Spleen (tissue), 13 donors: ENCODE results near the gene ARIH2. TPM values are rescaled to one million over a fixed set of nuclear protein-coding genes. Genes with fewer than 3 reads are reported as not detected.

Experiments
- DNase-seq: peaks from one replicate; pipeline ENCODE4 v3.0.0-alpha.2; 2020
- H3K27ac ChIP-seq, 8 donors: fragments of 200-600 bp; sonication (generic) in 7 of 8; 1 replicate in 4 of 8; 2 replicates in 4 of 8; pipeline versions ENCODE4 v1.5.0 to v1.8.0; 2016 to 2021; ENCODE audit warnings: inconsistent platforms in 4 of 8, mild to moderate bottlenecking in 4 of 8, moderate library complexity in 1 of 8
- H3K27me3 ChIP-seq, 7 donors: fragments of 200-600 bp; sonication (generic) in 6 of 7; replicated peaks in 1 of 7; 1 replicate in 4 of 7; 2 replicates in 3 of 7; pipeline versions ENCODE4 v1.5.0 to v1.8.0; 2016 to 2021; ENCODE audit warnings: inconsistent platforms in 3 of 7, mild to moderate bottlenecking in 1 of 7
- H3K36me3 ChIP-seq, 6 donors: fragments of 200-600 bp; sonication (generic) in 5 of 6; 1 replicate in 4 of 6; 2 replicates in 2 of 6; pipeline versions ENCODE4 v1.5.0 to v1.8.0; 2016 to 2021; ENCODE audit warnings: inconsistent platforms in 2 of 6
- H3K4me1 ChIP-seq, 6 donors: fragments of 200-600 bp; sonication (generic) in 5 of 6; 1 replicate in 3 of 6; 2 replicates in 3 of 6; pipeline versions ENCODE4 v1.5.0 to v1.8.0; 2016 to 2021; ENCODE audit warnings: inconsistent platforms in 3 of 6
- H3K4me3 ChIP-seq, 8 donors: fragments of 200-600 bp; sonication (generic) in 7 of 8; 1 replicate in 4 of 8; 2 replicates in 4 of 8; pipeline versions ENCODE4 v1.5.0 to v1.8.0; 2016 to 2021; ENCODE audit warnings: inconsistent platforms in 4 of 8, mild to moderate bottlenecking in 4 of 8, moderate library complexity in 2 of 8
- H3K9me3 ChIP-seq, 8 donors: fragments of 200-600 bp; sonication (generic) in 7 of 8; 1 replicate in 4 of 8; 2 replicates in 4 of 8; pipeline versions ENCODE4 v1.5.0 to v1.8.0; 2016 to 2021; ENCODE audit warnings: inconsistent platforms in 4 of 8
- POLR2A ChIP-seq, 3 donors: fragments of 450-650 bp; IDR thresholded peaks; one replicate each; pipeline ENCODE4 v1.5.1; 2017; ENCODE audit warnings: antibody characterized with exemption in 3 of 3, mild to moderate bottlenecking in 1 of 3
- POLR2AphosphoS5 ChIP-seq, 3 donors: sonication (generic); formaldehyde crosslinking; IDR thresholded peaks; one replicate each; pipeline ENCODE4 v1.5.1; 2017; ENCODE audit warnings: antibody characterized with exemption in 3 of 3
- WGBS, 5 donors: extraction: QIAGEN DNeasy Blood & Tissue Kit in 3 of 5; methylation state at CpG; one replicate each; pipeline versions ENCODE4 v1.1.5 to v1.1.7; 2013 to 2018; 5-methylcytosine and 5-hydroxymethylcytosine counted together
- intact Hi-C: fragments of 100-400 bp; cut with DNase I; formaldehyde crosslinking; loops from one replicate; pipeline ENCODE4 v1.15.0; 2023; ENCODE audit warnings: low total_unique reads
- long read RNA-seq, 2 donors: transcript quantifications; one replicate each; lab custom pipeline, GENCODE V29; 2026
- polyA plus RNA-seq, 3 donors: library from polyadenylated mRNA; stranded (reverse); fragments of 200-250 nt; gene quantifications; one replicate each; pipeline ENCODE4 v1.2.1, GENCODE V29; 2013
- total RNA-seq, 7 donors: library from RNA; depleted of rRNA in 3 of 7; stranded (reverse); fragments of >200 nt in 3 of 7; fragmentation: NEBNext Ultra II Directional in 4 of 7; extraction: Animal tissue kit (Norgen Biotek cat#: 25700) in 4 of 7; gene quantifications; one replicate each; pipeline versions ENCODE4 v1.1.0 to v1.2.1, GENCODE V29; 2016 to 2021
- TF ChIP-seq, protein P1 (sequence below), 11 experiments: fragments of 200-600 bp in 7 of 11; fragments of 450-650 bp in 4 of 11; sonication (generic) in 4 of 11; IDR thresholded peaks in 8 of 11; conservative IDR thresholded peaks in 3 of 11; 1 replicate in 7 of 11; 2 replicates in 4 of 11; pipeline versions ENCODE4 v1.4.0 to v1.8.0; 2016 to 2021; ENCODE audit warnings: antibody characterized with exemption in 11 of 11, inconsistent platforms in 4 of 11, mild to moderate bottlenecking in 1 of 11
- donor health status: healthy with polysubstance abuse.
- donor health status: DM: no; HTN: no; CAD: no; lungs with moderate emphysema.
- donor health status: DM: no; HTN: no; CAD: no.
- donor health status: Bipolar disorder and iron deficiency.
- donor health status: healthy.
- donor health status: DM: no; HTN: no; CAD: no.
- donor health status: DM: yes; HTN: yes; CAD: no.

The ARIH2 gene
- total RNA-seq: 100 to 1,000 TPM in 4 of 7 donors, 10 to 100 TPM in 3; 92.3 to 112 (median 101) TPM
- polyA plus RNA-seq: 10 to 100 TPM; 25.2 to 53.3 (median 32.3) TPM
- long read RNA-seq, donor 1, full-length matches to known transcripts: 3 of 10 reads
- long read RNA-seq, donor 1, partial matches to known transcripts: 7 of 10 reads
- long read RNA-seq, donor 1, other reads (novel, unspliced or antisense): 0 of 10 reads
- long read RNA-seq, donor 2, full-length matches to known transcripts: 6 of 13 reads
- long read RNA-seq, donor 2, partial matches to known transcripts: 7 of 13 reads
- long read RNA-seq, donor 2, other reads (novel, unspliced or antisense): 0 of 13 reads

DNA sequence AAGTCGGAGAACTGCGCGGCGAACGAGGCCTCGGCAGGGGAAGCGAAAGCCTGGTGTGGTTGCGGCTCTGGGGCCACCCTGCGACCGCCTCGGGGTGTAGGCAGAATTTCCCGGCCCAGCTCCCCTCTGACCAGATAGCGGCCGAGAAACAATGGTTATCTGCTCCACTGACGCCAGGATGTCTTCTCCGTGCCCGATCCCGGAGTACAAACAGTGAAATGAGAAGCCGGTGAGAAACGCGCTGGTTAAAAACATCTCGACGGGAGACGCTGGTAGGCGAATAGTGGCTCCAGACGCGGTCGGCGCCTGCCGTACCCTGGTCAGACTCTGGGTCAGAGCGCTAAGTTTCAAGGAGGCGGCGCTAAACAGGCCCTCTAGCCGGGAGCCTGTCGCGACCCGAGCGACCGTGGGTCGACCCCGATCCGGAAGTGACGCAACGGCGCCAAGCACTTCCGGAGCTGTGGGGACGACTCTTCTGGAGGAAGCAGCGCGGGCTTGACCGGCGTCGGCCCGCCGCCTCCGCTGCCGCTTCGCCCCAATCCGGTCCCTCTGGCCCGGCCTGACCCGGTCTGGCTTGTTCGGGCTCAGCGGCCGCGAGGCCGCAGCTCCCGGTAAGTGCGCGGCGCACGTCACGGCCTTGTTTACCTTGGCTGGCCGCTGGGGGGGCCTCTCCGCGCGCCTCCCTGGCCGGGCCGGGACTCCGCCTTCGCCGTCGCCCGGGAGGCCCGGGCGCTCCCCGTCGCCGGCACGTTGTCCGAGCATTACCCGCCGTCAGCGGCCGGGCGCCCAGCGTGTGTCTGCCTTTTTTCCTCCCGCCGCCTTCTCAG lies at the start of gene ARIH2:
Gene ARIH2 (plus strand): TSS at position 455 of the 827 bp plus-strand sequence. CDS start 8,717 bp downstream, outside the sequence.
- intact Hi-C loops: no loop called here
- Histone ChIP-seq H3K27me3 (no peaks in the 10 kb centered on the region), H3K4me3 (peak within 1 kb of the TSS; percentile 73 to 98 (median 89)), H3K36me3 (peaks cover 0 to 22% (median 13%) of the 10 kb centered on the region in 6 donors), H3K4me1 (peaks cover 17 to 61% (median 38%) of the 10 kb centered on the region in 6 donors), H3K27ac (peak within 1 kb of the TSS; percentile 89 to 100 (median 99)), H3K9me3 (no peaks in the 10 kb centered on the region)
- peak in 1 of 3 donors; percentile 67 for TF ChIP-seq POLR2A (IDR thresholded peaks at IDR 0.05)
- peak; percentile 92 to 96 (median 93) for TF ChIP-seq POLR2AphosphoS5 (IDR thresholded peaks at IDR 0.05)
- TF ChIP-seq, protein P1, sequence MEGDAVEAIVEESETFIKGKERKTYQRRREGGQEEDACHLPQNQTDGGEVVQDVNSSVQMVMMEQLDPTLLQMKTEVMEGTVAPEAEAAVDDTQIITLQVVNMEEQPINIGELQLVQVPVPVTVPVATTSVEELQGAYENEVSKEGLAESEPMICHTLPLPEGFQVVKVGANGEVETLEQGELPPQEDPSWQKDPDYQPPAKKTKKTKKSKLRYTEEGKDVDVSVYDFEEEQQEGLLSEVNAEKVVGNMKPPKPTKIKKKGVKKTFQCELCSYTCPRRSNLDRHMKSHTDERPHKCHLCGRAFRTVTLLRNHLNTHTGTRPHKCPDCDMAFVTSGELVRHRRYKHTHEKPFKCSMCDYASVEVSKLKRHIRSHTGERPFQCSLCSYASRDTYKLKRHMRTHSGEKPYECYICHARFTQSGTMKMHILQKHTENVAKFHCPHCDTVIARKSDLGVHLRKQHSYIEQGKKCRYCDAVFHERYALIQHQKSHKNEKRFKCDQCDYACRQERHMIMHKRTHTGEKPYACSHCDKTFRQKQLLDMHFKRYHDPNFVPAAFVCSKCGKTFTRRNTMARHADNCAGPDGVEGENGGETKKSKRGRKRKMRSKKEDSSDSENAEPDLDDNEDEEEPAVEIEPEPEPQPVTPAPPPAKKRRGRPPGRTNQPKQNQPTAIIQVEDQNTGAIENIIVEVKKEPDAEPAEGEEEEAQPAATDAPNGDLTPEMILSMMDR (IDR thresholded peaks at IDR 0.05 in 8 of 11, conservative IDR thresholded peaks at IDR 0.05 in 3 of 11): peak in 6 of 11 experiments; percentile 17 to 55 (median 24)
- DNase-seq: peak; percentile 98
- 0 to 1% (median 0%) methylated on average over 30 to 97 of the region's 97 CpGs for WGBS, 5 donors

DNA sequence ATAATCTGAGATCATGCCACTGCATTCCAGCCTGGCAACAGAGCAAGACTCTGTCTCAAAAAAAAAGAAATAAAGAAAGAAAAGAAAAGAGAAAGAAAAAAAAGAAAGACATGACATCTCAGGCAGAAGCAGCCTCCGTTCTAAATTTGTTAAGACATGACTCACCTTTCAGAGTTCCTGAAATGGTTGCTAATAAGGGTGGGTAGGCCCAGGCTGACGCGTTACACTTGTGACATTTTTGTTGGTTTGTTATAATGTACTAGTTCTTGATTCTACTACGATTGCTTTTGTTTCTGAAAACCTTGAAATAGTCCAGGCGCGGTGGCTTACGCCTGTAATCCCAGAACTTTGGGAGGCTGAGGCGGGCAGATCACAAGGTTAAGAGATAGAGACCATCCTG lies 41.0 kb upstream of the ARIH2 start:
- no peak for DNase-seq
- H3K36me3 ChIP-seq: peaks cover 0 to 100% (median 18%) of the 10 kb centered on the region in 6 donors
- TF ChIP-seq POLR2A (IDR thresholded peaks at IDR 0.05) (no peak), POLR2AphosphoS5 (IDR thresholded peaks at IDR 0.05) (no peak)
- TF ChIP-seq, protein P1 (IDR thresholded peaks at IDR 0.05 in 8 of 11, conservative IDR thresholded peaks at IDR 0.05 in 3 of 11): no peak
- no peak overlapping the region for H3K4me3 ChIP-seq
- peaks cover 0 to 5% (median 0%) of the 10 kb centered on the region in 6 donors for H3K4me1 ChIP-seq
- no peaks in the 10 kb centered on the region for H3K27me3 ChIP-seq
- no peak overlapping the region for H3K27ac ChIP-seq
- WGBS, 5 donors: 87 to 90% (median 89%) methylated on average over 8 of the region's 8 CpGs
- intact Hi-C loops: no loop called here
- no peaks in the 10 kb centered on the region for H3K9me3 ChIP-seq

DNA sequence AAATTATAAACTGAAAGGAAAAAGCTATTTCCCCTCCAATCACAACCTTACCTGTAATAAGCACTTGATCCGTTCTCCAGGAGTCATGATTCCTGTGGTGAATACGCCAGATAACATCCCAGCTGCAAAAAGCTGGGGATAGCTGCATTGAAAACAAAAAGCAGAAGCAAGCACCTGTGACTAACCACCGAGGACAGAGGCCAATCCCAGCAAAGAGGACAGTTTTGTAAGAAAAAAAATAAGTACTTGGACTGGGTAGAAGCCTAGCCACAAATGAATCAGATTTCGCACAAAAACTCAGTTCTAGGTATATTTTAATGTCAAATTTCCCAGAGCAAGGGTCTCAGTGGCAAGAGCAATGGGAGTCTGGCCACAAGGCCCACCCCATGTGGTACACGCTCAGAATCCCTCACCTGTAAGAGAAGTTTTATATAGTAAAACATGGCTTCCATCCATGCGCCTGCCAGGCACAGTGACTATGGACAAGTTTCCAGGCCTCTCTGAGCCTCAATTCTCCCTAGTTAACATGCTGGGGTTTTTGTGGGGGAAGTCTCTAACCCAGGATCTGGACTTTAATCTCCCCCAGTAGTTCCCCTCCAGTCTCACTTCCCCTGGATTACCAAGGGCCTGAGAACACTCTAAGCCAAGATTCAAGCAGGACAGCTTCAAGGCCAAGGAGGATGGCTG lies 39.2 kb upstream of the ARIH2 start:
- TF ChIP-seq, protein P1 (IDR thresholded peaks at IDR 0.05 in 8 of 11, conservative IDR thresholded peaks at IDR 0.05 in 3 of 11): no peak
- TF ChIP-seq POLR2AphosphoS5 (IDR thresholded peaks at IDR 0.05) (no peak), POLR2A (IDR thresholded peaks at IDR 0.05) (no peak)
- Histone ChIP-seq H3K4me3 (no peak overlapping the region), H3K9me3 (no peaks in the 10 kb centered on the region), H3K36me3 (peaks cover 0 to 100% (median 31%) of the 10 kb centered on the region in 6 donors), H3K4me1 (peaks cover 0 to 5% (median 0%) of the 10 kb centered on the region in 6 donors), H3K27me3 (no peaks in the 10 kb centered on the region), H3K27ac (no peak overlapping the region)
- no peak for DNase-seq
- 73 to 87% (median 80%) methylated on average over 6 of the region's 6 CpGs for WGBS, 5 donors
- intact Hi-C loops: no loop called here
